H1 (cell line): ENCODE results near the gene CEBPG. TPM values are rescaled to one million over a fixed set of nuclear protein-coding genes. Genes with fewer than 3 reads are reported as not detected.

Experiments
- CTCF ChIA-PET: fragments of 300-600 bp; sonication (Branson Sonifier 250); formaldehyde crosslinking; loops from one replicate; lab custom pipeline; 2021; ENCODE audit not compliant: partially characterized antibody; lab: Charles Lee
- POLR2A ChIA-PET: fragments of 300-600 bp; sonication (Branson Sonifier 250); formaldehyde crosslinking; loops from one replicate; lab custom pipeline; 2021; ENCODE audit warnings: inconsistent platforms; ENCODE audit not compliant: partially characterized antibody; lab: Charles Lee
- DNase-seq, 2 experiments: peaks; one replicate each; pipeline versions ENCODE4 v3.0.0 to v3.0.0-alpha.2; 2010 to 2022; ENCODE audit warnings: low spot score in 2 of 2, low read depth in 1 of 2, mixed read lengths in 1 of 2
- FAIRE-seq: peaks from 2 replicates; lab custom pipeline; 2011; peaks lifted over from hg19 to GRCh38; lab: Jason Lieb, UNC
- H2AFZ ChIP-seq: 2 replicates; pipeline ENCODE4 v1.8.1; 2012; ENCODE audit warnings: low read length, inconsistent platforms
- H2AK5ac ChIP-seq: 2 replicates; pipeline ENCODE4 v1.6.1; 2013; ENCODE audit warnings: low read depth, low read length
- H2BK120ac ChIP-seq: replicated peaks from 2 replicates; pipeline ENCODE3; 2013; ENCODE audit warnings: low read depth, low read length, inconsistent platforms
- H2BK12ac ChIP-seq: 2 replicates; pipeline ENCODE4 v1.6.1; 2013; ENCODE audit warnings: low read depth, low read length
- H2BK15ac ChIP-seq: 2 replicates; pipeline ENCODE4 v1.6.1; 2013; ENCODE audit warnings: low read length
- H2BK20ac ChIP-seq: 2 replicates; pipeline ENCODE4 v1.6.1; 2013; ENCODE audit warnings: low read length
- H2BK5ac ChIP-seq: 2 replicates; pipeline ENCODE4 v1.6.1; 2013; ENCODE audit warnings: low read depth, low read length
- H3K14ac ChIP-seq: 2 replicates; pipeline ENCODE4 v1.6.1; 2013; ENCODE audit warnings: inconsistent platforms; ENCODE audit not compliant: insufficient read length
- H3K18ac ChIP-seq: 2 replicates; pipeline ENCODE4 v1.6.1; 2013; ENCODE audit warnings: low read length; ENCODE audit errors: extremely low read depth
- H3K23ac ChIP-seq: 2 replicates; pipeline ENCODE4 v1.6.1; 2013; ENCODE audit warnings: inconsistent platforms; ENCODE audit not compliant: insufficient read length
- H3K23me2 ChIP-seq: 2 replicates; pipeline ENCODE4 v1.6.1; 2013; ENCODE audit warnings: low read depth, low read length
- H3K27ac ChIP-seq: 2 replicates; pipeline ENCODE4 v1.6.1; 2011; ENCODE audit warnings: low read depth, low read length, inconsistent platforms
- H3K27me3 ChIP-seq, 4 experiments: replicated peaks in 1 of 4; 1 replicate in 1 of 4; 2 replicates in 3 of 4; pipeline versions ENCODE4 v1.6.1 to v1.8.1; 2011 to 2013; ENCODE audit warnings: low read length in 3 of 4, mild to moderate bottlenecking in 3 of 4, inconsistent platforms in 2 of 4, mixed read lengths in 2 of 4, moderate library complexity in 1 of 4; ENCODE audit not compliant: control insufficient read depth in 3 of 4, insufficient read depth in 3 of 4; ENCODE audit errors: extremely low read depth in 1 of 4
- H3K36me3 ChIP-seq, 4 experiments: 2 replicates each; pipeline versions ENCODE4 v1.6.1 to v1.8.1; 2011 to 2013; ENCODE audit warnings: mild to moderate bottlenecking in 4 of 4, low read length in 3 of 4, moderate library complexity in 2 of 4, control low read depth in 1 of 4, inconsistent platforms in 1 of 4; ENCODE audit not compliant: insufficient read depth in 4 of 4, control insufficient read depth in 2 of 4
- H3K4ac ChIP-seq: replicated peaks from 2 replicates; pipeline ENCODE3; 2013; ENCODE audit warnings: low read length, low read depth, mixed read lengths, inconsistent platforms; ENCODE audit not compliant: insufficient read length
- H3K4me1 ChIP-seq, 4 experiments: replicated peaks in 1 of 4; 1 replicate in 1 of 4; 2 replicates in 3 of 4; pipeline versions ENCODE4 v1.6.1 to v1.8.1; 2011 to 2013; ENCODE audit warnings: low read length in 3 of 4, inconsistent platforms in 2 of 4, mixed read lengths in 1 of 4; ENCODE audit not compliant: insufficient read depth in 4 of 4, control insufficient read depth in 3 of 4
- H3K4me2 ChIP-seq, 2 experiments: 2 replicates each; pipeline versions ENCODE4 v1.6.1 to v1.8.1; 2011 to 2013; ENCODE audit warnings: low read depth in 2 of 2, low read length in 2 of 2, control low read depth in 1 of 2, inconsistent platforms in 1 of 2, mild to moderate bottlenecking in 1 of 2; ENCODE audit not compliant: insufficient read depth in 1 of 2
- H3K4me3 ChIP-seq, 4 experiments: fragments of 200-600, 300-600 bp in 1 of 4; sonication (generic), shearing (Covaris generic), sonication (Bioruptor Twin) in 1 of 4; 2 replicates each; pipeline versions ENCODE4 v1.5.1 to v1.8.1; 2011 to 2016; ENCODE audit warnings: low read length in 4 of 4, low read depth in 3 of 4, control low read depth in 2 of 4, inconsistent platforms in 2 of 4, mild to moderate bottlenecking in 2 of 4, mixed read lengths in 1 of 4, moderate library complexity in 1 of 4; ENCODE audit not compliant: insufficient read depth in 2 of 4; ENCODE audit errors: extremely low read depth in 1 of 4
- H3K56ac ChIP-seq: replicated peaks from 2 replicates; pipeline ENCODE3; 2013; ENCODE audit warnings: low read depth, mild to moderate bottlenecking, mixed read lengths, low read length, inconsistent platforms; ENCODE audit not compliant: insufficient read length
- H3K79me1 ChIP-seq: 2 replicates; pipeline ENCODE4 v1.6.1; 2013; ENCODE audit warnings: low read depth, low read length, control low read depth
- H3K79me2 ChIP-seq, 2 experiments: 2 replicates each; pipeline versions ENCODE4 v1.6.1 to v1.8.1; 2012 to 2013; ENCODE audit warnings: low read length in 2 of 2, mild to moderate bottlenecking in 2 of 2, inconsistent platforms in 1 of 2; ENCODE audit not compliant: insufficient read depth in 2 of 2, control insufficient read depth in 1 of 2
- H3K9ac ChIP-seq, 4 experiments: replicated peaks in 1 of 4; 1 replicate in 1 of 4; 2 replicates in 3 of 4; pipeline versions ENCODE4 v1.6.1 to v1.8.1; 2011 to 2013; ENCODE audit warnings: low read depth in 3 of 4, low read length in 3 of 4, control low read depth in 2 of 4, mild to moderate bottlenecking in 2 of 4, moderate library complexity in 2 of 4, inconsistent platforms in 1 of 4; ENCODE audit errors: extremely low read depth in 1 of 4
- H3K9me3 ChIP-seq, 2 experiments: 2 replicates each; pipeline versions ENCODE4 v1.6.1 to v1.8.1; 2012 to 2013; ENCODE audit warnings: mild to moderate bottlenecking in 2 of 2, moderate library complexity in 2 of 2, control low read depth in 1 of 2, inconsistent platforms in 1 of 2, low read depth in 1 of 2, low read length in 1 of 2, mixed read lengths in 1 of 2; ENCODE audit not compliant: insufficient read depth in 2 of 2
- H4K20me1 ChIP-seq, 2 experiments: replicated peaks in 1 of 2; 2 replicates each; pipeline versions ENCODE3 to v1.8.1; 2011 to 2013; ENCODE audit warnings: inconsistent platforms in 2 of 2, low read length in 2 of 2, mild to moderate bottlenecking in 1 of 2; ENCODE audit not compliant: insufficient read depth in 2 of 2, control insufficient read depth in 1 of 2
- H4K5ac ChIP-seq: 2 replicates; pipeline ENCODE4 v1.6.1; 2013; ENCODE audit warnings: low read length, low read depth, mixed read lengths, inconsistent platforms; ENCODE audit not compliant: insufficient read length
- H4K8ac ChIP-seq: 2 replicates; pipeline ENCODE4 v1.8.0; 2013; ENCODE audit warnings: mild to moderate bottlenecking, moderate library complexity, low read length, inconsistent platforms; ENCODE audit not compliant: insufficient read depth; ENCODE audit errors: extremely low read depth
- H4K91ac ChIP-seq: replicated peaks from 2 replicates; pipeline ENCODE3; 2013; ENCODE audit warnings: low read length, mixed read lengths, inconsistent platforms; ENCODE audit not compliant: insufficient read length
- CHD1 ChIP-seq: IDR thresholded peaks from 2 replicates; pipeline ENCODE4 v1.6.1; 2012; ENCODE audit warnings: low read depth, low read length, improper control_type of control experiment
- GABPA ChIP-seq: IDR thresholded peaks from 2 replicates; pipeline ENCODE4 v1.6.1; 2011; ENCODE audit warnings: mild to moderate bottlenecking, low read length, moderate library complexity, borderline replicate concordance; ENCODE audit not compliant: insufficient read depth
- HDAC6 ChIP-seq: IDR thresholded peaks from one replicate; pipeline ENCODE4 v1.7.1; 2012; ENCODE audit warnings: low read depth, mild to moderate bottlenecking, inconsistent platforms, low read length, moderate library complexity
- JUN ChIP-seq: IDR thresholded peaks from 2 replicates; pipeline ENCODE4 v1.6.1; 2011; ENCODE audit warnings: low read depth, mild to moderate bottlenecking, improper control_type of control experiment, low read length
- KDM4A ChIP-seq: IDR thresholded peaks from one replicate; pipeline ENCODE4 v1.7.1; 2012; ENCODE audit warnings: low read depth, mild to moderate bottlenecking, moderate library complexity, low read length, inconsistent platforms; ENCODE audit not compliant: severe bottlenecking
- RXRA ChIP-seq: IDR thresholded peaks from 2 replicates; pipeline ENCODE4 v1.6.1; 2011; ENCODE audit warnings: low read depth, mild to moderate bottlenecking, low read length, moderate library complexity; ENCODE audit not compliant: insufficient read depth
- SIRT6 ChIP-seq: IDR thresholded peaks from one replicate; pipeline ENCODE4 v1.7.1; 2012; ENCODE audit warnings: low read length, inconsistent platforms
- SP1 ChIP-seq: IDR thresholded peaks from 2 replicates; pipeline ENCODE4 v1.6.1; 2011; ENCODE audit warnings: low read depth, low read length
- WGBS, 2 experiments: shearing (Covaris generic) in 1 of 2; methylation state at CpG; one replicate each; pipeline versions ENCODE4 v1.1.6 to v1.1.7; 2013 to 2015; ENCODE audit warnings: low lambda C conversion rate in 2 of 2, mixed read lengths in 2 of 2, inconsistent platforms in 1 of 2, low coverage in 1 of 2, missing lambda C conversion rate in 1 of 2; ENCODE audit not compliant: insufficient replicate concordance in 2 of 2, insufficient coverage in 1 of 2, insufficient read length in 1 of 2; ENCODE audit errors: extremely low coverage in 1 of 2, missing lambda C conversion rate in 1 of 2; 5-methylcytosine and 5-hydroxymethylcytosine counted together
- long read RNA-seq, 2 experiments: library from RNA in 1 of 2; library from capped mRNA in 1 of 2; stranded (forward); transcript quantifications; one replicate each; pipeline ENCODE4 v2.0.0, GENCODE V29; 2021; ENCODE audit warnings: inconsistent platforms in 1 of 2
- polyA minus RNA-seq, 3 experiments: library from RNA; depleted of rRNA, polyadenylated mRNA; stranded (reverse); fragments of >200 nt; gene quantifications; 1 replicate in 2 of 3; 2 replicates in 1 of 3; pipeline ENCODE4 v1.2.3, GENCODE V29; 2011
- polyA plus RNA-seq, 7 experiments: library from polyadenylated mRNA; depleted of rRNA in 3 of 7; stranded (reverse) in 5 of 7; unstranded in 2 of 7; fragments of >200 nt in 5 of 7; fragments of 200-250 nt in 2 of 7; gene quantifications; 1 replicate in 5 of 7; 2 replicates in 1 of 7; 4 replicates in 1 of 7; pipeline versions ENCODE4 v1.2.1 to v1.2.3, GENCODE V29; 2011 to 2013; ENCODE audit warnings: missing spikeins in 2 of 7, mixed read lengths in 2 of 7
- total RNA-seq: library from RNA; stranded (reverse); fragmentation: NEBNext Ultra II Directional; extraction: Animal tissue kit (Norgen Biotek cat#: 25700); gene quantifications from 2 replicates; pipeline ENCODE4 v1.2.1, GENCODE V29; 2021

The CEBPG gene
- total RNA-seq (32.7 and 35.4 TPM in 2 replicates), polyA plus RNA-seq (2011; rRNA removed) (10.9 and 12.3 TPM in 2 replicates), polyA minus RNA-seq (2011; rRNA and poly(A)+ RNA removed) (23.8 and 26.8 TPM in 2 replicates)
- 20.1 TPM for polyA plus RNA-seq (2011; cell fraction: cytosol; rRNA removed)
- polyA plus RNA-seq (2011; cell fraction: nucleus; rRNA removed), result 12.8 TPM
- polyA plus RNA-seq (2012, experiment 1 of 2), result 18.6 to 27.0 TPM (median 20.1 TPM) in 4 replicates
- 2.7 TPM for polyA plus RNA-seq (2012, experiment 2 of 2)
- polyA plus RNA-seq (2013, experiment 1 of 2), result 16.3 TPM
- polyA plus RNA-seq (2013, experiment 2 of 2), result 16.9 TPM
- 13.9 TPM for polyA minus RNA-seq (2011; cell fraction: cytosol; rRNA and poly(A)+ RNA removed)
- 33.7 TPM for polyA minus RNA-seq (2011; cell fraction: nucleus; rRNA and poly(A)+ RNA removed)
- long read RNA-seq, experiment 1, full-length matches to known transcripts, result 13 of 53 reads
- long read RNA-seq, experiment 1, partial matches to known transcripts, result 0 of 53 reads
- long read RNA-seq, experiment 1, other reads (novel, unspliced or antisense), result 40 of 53 reads
- long read RNA-seq, experiment 2, partial matches to known transcripts, result 0 of 2 reads
- long read RNA-seq, experiment 2, other reads (novel, unspliced or antisense), result 2 of 2 reads

GRCh38 chr19:33373453-33374235 is at the start of gene CEBPG:
TSS of gene CEBPG (plus strand) at chr19:33373709. CDS start at chr19:33379240, 5,531 bp downstream.
- no peaks in the 10 kb centered on the region for H3K36me3 ChIP-seq
- H3K79me2 ChIP-seq, result peaks cover 23 to 46% of the 10 kb centered on the region in 2 experiments
- H3K9ac ChIP-seq, result peak within 1 kb of the TSS; percentile 88 to 97 (median 94)
- H3K18ac ChIP-seq, result peak within 1 kb of the TSS; percentile 86; the same call in 1 of the 2 replicates
- H2BK15ac ChIP-seq, result no peak within 1 kb of the TSS
- H3K27me3 ChIP-seq, result no peaks in the 10 kb centered on the region
- H3K23ac ChIP-seq, result no peak within 1 kb of the TSS
- no peak within 1 kb of the TSS for H2AK5ac ChIP-seq
- H3K79me1 ChIP-seq, result peaks cover 8% of the 10 kb centered on the region; the same call in 1 of the 2 replicates
- no peak within 1 kb of the TSS for H4K5ac ChIP-seq
- H3K4ac ChIP-seq, result peak within 1 kb of the TSS; percentile 88
- peak; percentile 66 to 99 for DNase-seq
- no peak within 1 kb of the TSS for H2BK20ac ChIP-seq
- H3K14ac ChIP-seq, result no peak within 1 kb of the TSS
- no peak for FAIRE-seq
- H3K4me2 ChIP-seq, result peak within 1 kb of the TSS; percentile 65 to 83
- CTCF ChIA-PET, result interaction anchor here (0.6 to 1.6 kb wide), 8 partner anchors 10 to 159 kb away, joined by 3 to 6 read pairs (median 4); no protein-coding TSS in a partner anchor
- POLR2A ChIA-PET, result interaction anchor here (0.7 to 6.1 kb wide), 41 partner anchors 8 to 799 kb away, joined by 3 to 87 read pairs (median 4); partner anchors contain the start of genes CEBPA and LSM14A
- H3K4me3 ChIP-seq, result peak within 1 kb of the TSS; percentile 73 to 99 (median 83)
- H3K23me2 ChIP-seq, result peaks cover 6% of the 10 kb centered on the region
- peaks cover 24 to 27% of the 10 kb centered on the region in 2 experiments for H4K20me1 ChIP-seq
- H2AFZ ChIP-seq, result peak within 1 kb of the TSS; percentile 47; the same call in 1 of the 2 replicates
- peak within 1 kb of the TSS; percentile 99; the same call in 1 of the 2 replicates for H4K8ac ChIP-seq
- no peak within 1 kb of the TSS for H4K91ac ChIP-seq
- H3K27ac ChIP-seq, result peak within 1 kb of the TSS; percentile 73; the same call in 1 of the 2 replicates
- peak within 1 kb of the TSS; percentile 80; the same call in 1 of the 2 replicates for H2BK12ac ChIP-seq
- no peak within 1 kb of the TSS for H2BK120ac ChIP-seq
- peak within 1 kb of the TSS; percentile 87; the same call in 1 of the 2 replicates for H2BK5ac ChIP-seq
- WGBS, 2 experiments, result 3% methylated on average over 42 of the region's 118 CpGs; no CpG with 5 or more reads in 1 of the 2 experiments
- H3K9me3 ChIP-seq, result no peaks in the 10 kb centered on the region
- H3K4me1 ChIP-seq, result peaks cover 2 to 8% (median 4%) of the 10 kb centered on the region in 4 experiments; a peak in 4 of 7 replicates
- no peak within 1 kb of the TSS for H3K56ac ChIP-seq
- peak; percentile 71 for TF ChIP-seq SP1
- TF ChIP-seq KDM4A, result peak; percentile 76
- no peak for TF ChIP-seq RXRA
- no peak for TF ChIP-seq GABPA
- no peak for TF ChIP-seq HDAC6
- no peak for TF ChIP-seq SIRT6
- TF ChIP-seq JUN, result no peak
- no peak for TF ChIP-seq CHD1
